Activated T-cell treated with anti-CD3 and anti-CD28 coated beads, Interleukin-2, amount 50 U/mL, for 72 hours (primary cell): ENCODE results near the gene ASF1B. TPM values are rescaled to one million over a fixed set of nuclear protein-coding genes. Genes with fewer than 3 reads are reported as not detected.
"Not testable (repeated sequence)": the region's sequence is repeated elsewhere in the genome, so short reads cannot be mapped to it uniquely, and the experiment has no call there.

Source experiments
- ATAC-seq, 2 donors: fragments of 150-1000 bp; cut with Tn5 transposase; replicated peaks in 1 of 2; 2 replicates each; pipeline ENCODE4 v1.10.0; 2021; ENCODE audit warnings: moderate library complexity in 2 of 2, mild to moderate bottlenecking in 1 of 2
- DNase-seq, 2 donors: peaks; one replicate each; pipeline ENCODE4 v3.0.0; 2021 to 2022; ENCODE audit warnings: mixed read lengths in 1 of 2
- H3K27ac Mint-ChIP-seq: one replicate; pipeline ENCODE4 v1.8.0; 2022; ENCODE audit warnings: mild to moderate bottlenecking, moderate library complexity, mixed read lengths
- H3K27me3 Mint-ChIP-seq: one replicate; pipeline ENCODE4 v1.8.0; 2022; ENCODE audit warnings: low read depth, mixed read lengths
- H3K36me3 Mint-ChIP-seq, 2 donors: one replicate each; pipeline ENCODE4 v1.8.0; 2022; ENCODE audit warnings: mixed read lengths in 2 of 2, mild to moderate bottlenecking in 1 of 2; ENCODE audit not compliant: insufficient read depth in 2 of 2
- H3K4me1 Mint-ChIP-seq: one replicate; pipeline ENCODE4 v1.8.0; 2022; ENCODE audit warnings: low read depth, mixed read lengths
- H3K4me3 Mint-ChIP-seq, 2 donors: one replicate each; pipeline ENCODE4 v1.8.0; 2022; ENCODE audit warnings: mild to moderate bottlenecking in 2 of 2, mixed read lengths in 2 of 2, moderate library complexity in 2 of 2
- H3K9me3 Mint-ChIP-seq, 2 donors: one replicate each; pipeline ENCODE4 v1.8.0; 2022; ENCODE audit warnings: mixed read lengths in 2 of 2
- total RNA-seq, 2 donors: library from RNA; stranded (reverse); gene quantifications; one replicate each; pipeline ENCODE4 v1.2.3, GENCODE V29; 2022

The ASF1B gene
- 10 to 100 TPM; 71.3 to 84.4 TPM for total RNA-seq

DNA sequence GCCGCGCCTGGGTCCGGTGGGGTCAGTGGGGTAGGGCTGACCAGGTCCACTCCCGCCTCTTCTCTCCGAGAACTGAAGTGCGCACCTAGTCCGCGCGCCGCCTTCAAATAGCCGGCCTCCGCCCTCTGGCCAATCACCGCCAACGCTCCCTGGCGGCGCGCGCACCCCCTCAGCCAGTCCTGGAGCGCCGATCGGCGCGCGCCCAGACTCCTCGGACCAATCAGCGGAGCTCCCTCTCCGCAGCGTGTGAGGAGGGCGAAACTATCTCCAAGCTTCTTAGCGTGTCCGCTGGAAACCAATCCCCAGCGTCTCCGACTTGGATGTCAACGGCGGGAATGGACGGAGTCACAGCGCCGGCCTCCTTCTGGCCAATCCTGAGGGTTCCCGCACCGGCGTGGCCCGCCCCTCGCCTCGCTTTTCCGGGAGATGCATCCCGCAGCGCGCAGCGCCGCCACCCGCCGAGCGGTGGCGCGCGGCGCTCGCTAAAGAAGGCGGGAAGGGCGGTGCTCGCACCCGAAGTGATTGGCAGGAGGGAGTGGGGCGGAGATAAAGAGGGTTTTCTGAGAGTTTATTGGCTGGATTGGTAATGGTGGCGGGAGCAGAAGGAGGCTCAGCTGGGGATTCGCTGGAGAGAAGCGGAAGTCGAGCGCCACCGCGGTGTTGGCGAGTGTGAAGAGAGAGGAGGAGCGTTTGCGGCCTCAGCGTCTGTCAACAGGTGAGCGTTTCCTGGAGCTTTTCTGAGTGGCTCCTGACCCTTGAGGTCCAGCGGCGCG lies at the start of gene ASF1B:
Gene ASF1B, minus strand, starts transcription at position 81 of the 773 bp plus-strand sequence. CDS start 133 bp downstream, outside the sequence.
- DNase-seq (peak; percentile 98 to 99), ATAC-seq (peak; percentile 84 to 85)
- Mint-ChIP-seq H3K4me1 (peaks cover 44% of the 10 kb centered on the region), H3K9me3 (no peaks in the 10 kb centered on the region), H3K27ac (peak within 1 kb of the TSS; percentile 78), H3K4me3 (peak within 1 kb of the TSS; percentile 71 to 85), H3K27me3 (no peaks in the 10 kb centered on the region), H3K36me3 (peaks cover 11 to 15% of the 10 kb centered on the region in 2 donors)

- not testable (repeated sequence) for DNase-seq, H3K36me3 Mint-ChIP-seq, H3K9me3 Mint-ChIP-seq, H3K4me1 Mint-ChIP-seq, H3K4me3 Mint-ChIP-seq, H3K27me3 Mint-ChIP-seq, ATAC-seq, H3K27ac Mint-ChIP-seq
These were observed 49.3 kb upstream of the ASF1B start for GRCh38 chr19:14185691-14186090.

DNA sequence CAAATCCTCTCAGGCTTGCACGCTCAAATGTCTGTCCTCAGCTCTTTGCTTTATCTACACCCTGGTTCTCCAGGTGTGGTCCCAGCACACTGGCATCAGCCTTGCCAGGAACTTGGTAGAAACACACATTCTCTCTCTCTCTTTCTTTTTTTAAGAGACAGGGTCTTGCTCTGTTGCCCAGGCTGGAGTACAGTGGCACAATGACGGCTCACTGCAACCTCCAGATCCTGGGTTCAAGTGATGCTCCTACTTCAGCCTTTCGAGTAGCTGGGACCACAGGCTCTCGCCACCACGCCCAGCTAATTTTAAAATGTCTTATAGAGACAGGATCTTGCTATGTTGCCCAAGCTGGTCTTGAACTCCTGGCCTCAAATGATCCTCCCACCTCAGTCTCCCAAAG lies 48.8 kb upstream of the ASF1B start:
- H3K36me3 Mint-ChIP-seq: no peaks in the 10 kb centered on the region
- no peak overlapping the region for H3K27ac Mint-ChIP-seq
- no peaks in the 10 kb centered on the region for H3K4me1 Mint-ChIP-seq
- no peak overlapping the region for H3K4me3 Mint-ChIP-seq
- no peaks in the 10 kb centered on the region for H3K27me3 Mint-ChIP-seq
- H3K9me3 Mint-ChIP-seq: no peaks in the 10 kb centered on the region
- ATAC-seq (no peak), DNase-seq (no peak)

DNA sequence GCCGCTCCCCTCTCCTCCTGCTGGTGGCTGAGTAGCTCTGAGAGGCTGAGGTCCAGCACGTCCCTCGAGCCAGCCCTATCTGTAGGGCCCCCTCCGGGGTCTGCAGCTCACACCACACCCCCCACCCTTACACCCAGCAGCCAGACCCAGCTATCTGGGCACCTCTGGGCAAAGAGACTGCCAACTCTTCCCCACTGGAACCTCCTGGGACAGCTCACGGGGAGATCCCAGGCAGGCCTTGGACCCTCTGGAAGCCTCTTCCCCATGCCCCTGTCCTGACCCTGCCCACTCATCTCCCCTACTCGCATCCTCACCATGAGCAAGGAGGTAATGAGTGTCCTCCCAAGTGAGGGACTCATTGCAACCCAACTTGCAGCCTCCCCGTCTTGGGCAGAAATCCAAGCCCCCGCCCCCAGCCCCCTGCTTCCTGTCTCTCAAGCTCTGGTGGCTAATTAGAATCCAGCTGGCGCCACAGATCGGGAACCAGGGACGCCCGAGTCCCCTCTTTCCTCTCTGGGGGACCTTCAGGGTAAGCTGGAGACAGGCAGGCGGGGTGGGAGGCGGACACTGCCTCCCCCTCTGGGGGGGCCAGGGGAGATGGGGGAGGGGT lies 47.5 kb upstream of the ASF1B start:
- no peak for ATAC-seq
- no peak overlapping the region for H3K4me3 Mint-ChIP-seq

GRCh38 chr19:14182476-14182875 lies 46.1 kb upstream of the ASF1B start:
- DNase-seq (no peak), ATAC-seq (no peak)
- Mint-ChIP-seq H3K27ac (no peak overlapping the region), H3K9me3 (no peaks in the 10 kb centered on the region), H3K27me3 (no peaks in the 10 kb centered on the region), H3K4me3 (no peak overlapping the region), H3K36me3 (no peaks in the 10 kb centered on the region), H3K4me1 (no peaks in the 10 kb centered on the region)

More for the DNA sequence above, 47.5 kb upstream of the ASF1B start:
- no peak for DNase-seq
- Mint-ChIP-seq H3K4me1 (no peaks in the 10 kb centered on the region), H3K27ac (no peak overlapping the region), H3K36me3 (no peaks in the 10 kb centered on the region), H3K9me3 (no peaks in the 10 kb centered on the region), H3K27me3 (no peaks in the 10 kb centered on the region)

DNA sequence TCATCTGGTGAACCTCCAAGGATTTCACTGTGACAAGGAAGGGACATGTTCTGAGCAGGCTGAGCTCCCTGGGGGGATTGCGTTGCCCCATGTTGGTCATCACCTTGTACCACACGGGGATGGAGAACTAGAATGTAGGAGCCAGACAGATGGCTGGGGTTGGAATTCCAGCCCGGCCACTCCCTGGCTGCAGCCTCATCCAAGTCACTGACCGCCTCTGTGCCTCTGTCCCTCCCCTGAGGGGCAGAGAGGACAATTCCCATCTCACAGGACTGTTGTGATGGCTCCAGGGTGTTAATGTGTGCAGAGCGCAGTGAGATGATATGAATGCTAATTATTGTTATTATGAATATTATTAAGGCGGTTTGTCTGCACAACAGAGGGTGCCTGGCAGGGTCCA lies 45.5 kb upstream of the ASF1B start:
- DNase-seq (no peak), ATAC-seq (no peak)
- H3K36me3 Mint-ChIP-seq: peaks cover 0 to 2% of the 10 kb centered on the region in 2 donors
- no peak overlapping the region for H3K4me3 Mint-ChIP-seq
- H3K27me3 Mint-ChIP-seq: no peaks in the 10 kb centered on the region
- no peaks in the 10 kb centered on the region for H3K9me3 Mint-ChIP-seq
- H3K27ac Mint-ChIP-seq: no peak overlapping the region
- H3K4me1 Mint-ChIP-seq: no peaks in the 10 kb centered on the region

- not testable (repeated sequence) for H3K9me3 Mint-ChIP-seq, H3K4me3 Mint-ChIP-seq, H3K4me1 Mint-ChIP-seq, H3K27me3 Mint-ChIP-seq, H3K36me3 Mint-ChIP-seq, DNase-seq, H3K27ac Mint-ChIP-seq, ATAC-seq
These were observed 44.8 kb upstream of the ASF1B start for GRCh38 chr19:14181199-14181598.

DNA sequence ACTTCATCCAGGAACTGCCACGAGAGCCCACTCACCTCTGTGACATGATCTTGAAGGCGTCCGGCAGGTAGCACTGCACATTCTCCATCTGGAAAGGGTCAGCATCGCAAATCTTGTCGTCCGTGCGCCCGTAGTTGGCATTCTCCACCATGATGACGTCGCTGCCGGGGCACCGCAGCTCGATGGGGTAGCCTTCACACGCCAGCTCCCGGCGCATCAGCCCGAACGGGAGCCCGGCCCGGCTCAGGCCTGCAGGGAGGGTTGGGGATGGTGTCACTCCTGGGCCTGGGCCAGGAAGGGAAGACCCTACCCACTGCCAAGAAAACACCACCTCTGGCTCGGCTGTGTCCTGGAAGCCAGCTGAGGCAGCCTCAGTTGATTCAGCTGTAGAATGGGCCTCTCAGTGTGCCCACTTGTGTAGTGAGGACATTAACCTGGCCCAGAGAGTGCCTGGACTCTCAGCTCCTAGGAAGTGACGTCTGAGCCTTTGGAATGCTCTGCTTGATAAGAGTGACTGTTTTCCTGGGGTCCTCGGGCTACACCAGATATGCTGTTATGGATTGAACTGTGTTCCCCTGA lies 41.2 kb upstream of the ASF1B start:
- Mint-ChIP-seq H3K27ac (peak overlapping the region; percentile 15), H3K9me3 (no peaks in the 10 kb centered on the region), H3K27me3 (no peaks in the 10 kb centered on the region), H3K4me1 (peaks cover 9% of the 10 kb centered on the region), H3K4me3 (no peak overlapping the region), H3K36me3 (peaks cover 0 to 6% of the 10 kb centered on the region in 2 donors)
- DNase-seq: no peak
- no peak for ATAC-seq

GRCh38 chr19:14175351-14175792 lies 39.0 kb upstream of the ASF1B start:
- ATAC-seq (no peak), DNase-seq (no peak)
- Mint-ChIP-seq H3K27ac (no peak overlapping the region), H3K9me3 (no peaks in the 10 kb centered on the region), H3K36me3 (peaks cover 2 to 7% of the 10 kb centered on the region in 2 donors), H3K4me3 (no peak overlapping the region), H3K27me3 (no peaks in the 10 kb centered on the region), H3K4me1 (peaks cover 9% of the 10 kb centered on the region)

GRCh38 chr19:14174883-14175282 lies 38.5 kb upstream of the ASF1B start:
- Mint-ChIP-seq H3K27ac (no peak overlapping the region), H3K27me3 (no peaks in the 10 kb centered on the region), H3K36me3 (peaks cover 2 to 11% of the 10 kb centered on the region in 2 donors), H3K9me3 (no peaks in the 10 kb centered on the region), H3K4me1 (peaks cover 9% of the 10 kb centered on the region), H3K4me3 (no peak overlapping the region)
- no peak for ATAC-seq
- no peak for DNase-seq

DNA sequence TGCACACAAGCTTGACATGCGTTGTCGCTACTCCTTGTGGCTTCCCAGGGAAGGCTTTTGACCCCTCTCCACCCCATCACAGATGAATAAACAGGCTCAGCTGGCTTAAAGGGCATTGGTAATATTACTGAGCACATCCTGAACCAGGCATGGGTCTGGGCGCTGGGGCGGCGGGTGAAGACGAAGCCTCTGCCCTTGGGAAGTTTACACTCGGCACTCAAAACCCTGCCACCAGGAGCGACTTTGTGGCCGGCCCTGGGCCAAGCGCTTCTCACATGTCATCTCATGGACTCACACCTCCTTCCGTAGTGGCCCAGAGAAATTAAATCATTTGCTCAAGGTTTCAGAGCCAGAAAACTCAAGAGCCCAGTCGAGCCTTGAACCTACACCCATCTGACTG lies 32.6 kb upstream of the ASF1B start:
- peaks cover 2 to 5% of the 10 kb centered on the region in 2 donors for H3K36me3 Mint-ChIP-seq
- DNase-seq (no peak), ATAC-seq (no peak)
- no peak overlapping the region for H3K4me3 Mint-ChIP-seq
- no peaks in the 10 kb centered on the region for H3K9me3 Mint-ChIP-seq
- peaks cover 28% of the 10 kb centered on the region for H3K4me1 Mint-ChIP-seq
- H3K27me3 Mint-ChIP-seq: no peaks in the 10 kb centered on the region
- no peak overlapping the region for H3K27ac Mint-ChIP-seq

GRCh38 chr19:14168259-14168972 lies 32.0 kb upstream of the ASF1B start:
- no peak overlapping the region for H3K27ac Mint-ChIP-seq
- no peak for ATAC-seq
- H3K4me3 Mint-ChIP-seq: peak overlapping the region in 1 of 2 donors; percentile 4
- H3K36me3 Mint-ChIP-seq: peaks cover 2 to 5% of the 10 kb centered on the region in 2 donors
- H3K27me3 Mint-ChIP-seq: no peaks in the 10 kb centered on the region
- H3K9me3 Mint-ChIP-seq: no peaks in the 10 kb centered on the region
- peaks cover 28% of the 10 kb centered on the region for H3K4me1 Mint-ChIP-seq
- DNase-seq: no peak
